SK-N-SH (cell line): ENCODE results near the gene TBXAS1. TPM values are rescaled to one million over a fixed set of nuclear protein-coding genes. Genes with fewer than 3 reads are reported as not detected.

Source experiments
- CTCF ChIA-PET: fragments of 300-600, 350-600 bp; formaldehyde crosslinking; extraction: SDS; loops from one replicate; lab custom pipeline; 2021; lab: Yijun Ruan, JAX
- POLR2A ChIA-PET: fragments of 350-600 bp; sonication (Branson Sonifier 250); formaldehyde crosslinking; extraction: SDS; loops from one replicate; lab custom pipeline; 2020; ENCODE audit warnings: antibody characterized with exemption, inconsistent platforms; lab: Yijun Ruan, JAX
- DNase-seq: peaks from one replicate; pipeline ENCODE4 v3.0.0; 2012
- H2AFZ ChIP-seq: fragments of 200-600 bp; sonication (generic); 2 replicates; pipeline ENCODE4 v1.8.1; 2016; ENCODE audit warnings: antibody characterized with exemption, mild to moderate bottlenecking, low read depth
- H3F3A ChIP-seq: fragments of 200-600 bp; sonication (generic); replicated peaks from 2 replicates; pipeline ENCODE3; 2016; ENCODE audit warnings: antibody characterized with exemption, mild to moderate bottlenecking; ENCODE audit not compliant: insufficient read depth
- H3K27ac ChIP-seq, 2 experiments: fragments of 200-500 bp in 1 of 2; fragments of 200-600 bp in 1 of 2; sonication (Bioruptor generic) in 1 of 2; sonication (generic), shearing (Covaris generic) in 1 of 2; 2 replicates each; pipeline versions ENCODE4 v1.5.1 to v1.6.1; 2014 to 2016; ENCODE audit warnings: low read depth in 2 of 2, inconsistent platforms in 1 of 2, low read length in 1 of 2, mild to moderate bottlenecking in 1 of 2, mixed read lengths in 1 of 2
- H3K27me3 ChIP-seq: fragments of 200-600 bp; sonication (generic), shearing (Covaris generic); 2 replicates; pipeline ENCODE4 v1.6.1; 2016; ENCODE audit warnings: mixed run types; ENCODE audit not compliant: insufficient read depth
- H3K36me3 ChIP-seq, 2 experiments: fragments of 200-500 bp in 1 of 2; fragments of 200-600 bp in 1 of 2; sonication (Bioruptor generic) in 1 of 2; sonication (generic) in 1 of 2; replicated peaks in 1 of 2; 2 replicates each; pipeline versions ENCODE3 to v1.5.1; 2014 to 2016; ENCODE audit warnings: low read length in 1 of 2, mild to moderate bottlenecking in 1 of 2; ENCODE audit not compliant: insufficient read depth in 2 of 2, control insufficient read depth in 1 of 2
- H3K4me1 ChIP-seq, 2 experiments: fragments of 200-500 bp in 1 of 2; fragments of 200-600 bp in 1 of 2; sonication (Bioruptor generic) in 1 of 2; sonication (generic), shearing (Covaris generic) in 1 of 2; 2 replicates each; pipeline versions ENCODE4 v1.5.1 to v1.6.1; 2014 to 2016; ENCODE audit warnings: low read depth in 1 of 2, low read length in 1 of 2, mixed run types in 1 of 2; ENCODE audit not compliant: insufficient read depth in 2 of 2, control insufficient read depth in 1 of 2
- H3K4me2 ChIP-seq: fragments of 200-600 bp; sonication (generic), shearing (Covaris generic); 2 replicates; pipeline ENCODE4 v1.6.1; 2017; ENCODE audit warnings: mixed run types
- H3K4me3 ChIP-seq, 2 experiments: fragments of 200-500 bp in 1 of 2; fragments of 200-600 bp in 1 of 2; sonication (Bioruptor generic) in 1 of 2; sonication (generic), shearing (Covaris generic) in 1 of 2; 2 replicates each; pipeline versions ENCODE4 v1.5.1 to v1.8.1; 2014 to 2016; ENCODE audit warnings: low read depth in 2 of 2, inconsistent platforms in 1 of 2, low read length in 1 of 2, mild to moderate bottlenecking in 1 of 2, mixed read lengths in 1 of 2, moderate library complexity in 1 of 2
- H3K79me2 ChIP-seq: fragments of 200-600 bp; sonication (generic); 2 replicates; pipeline ENCODE4 v1.8.1; 2017; ENCODE audit warnings: mild to moderate bottlenecking; ENCODE audit not compliant: insufficient read depth
- H3K9ac ChIP-seq: fragments of 200-600 bp; sonication (generic); 2 replicates; pipeline ENCODE4 v1.6.1; 2017; ENCODE audit warnings: mixed run types
- H3K9me2 ChIP-seq: fragments of 200-600 bp; sonication (generic); 2 replicates; pipeline ENCODE4 v1.6.1; 2017; ENCODE audit warnings: mixed run types
- H3K9me3 ChIP-seq: fragments of 200-600 bp; sonication (generic); 2 replicates; pipeline ENCODE4 v1.6.1; 2017; ENCODE audit warnings: mixed run types, mild to moderate bottlenecking, moderate library complexity
- H4K20me1 ChIP-seq: fragments of 200-600 bp; sonication (generic); 2 replicates; pipeline ENCODE4 v1.6.1; 2017; ENCODE audit warnings: mild to moderate bottlenecking, mixed run types; ENCODE audit not compliant: insufficient read depth
- CHD2 ChIP-seq: fragments of 150-350 bp; IDR thresholded peaks from 2 replicates; pipeline ENCODE4 v1.6.1; 2018; ENCODE audit warnings: low read length; ENCODE audit not compliant: partially characterized antibody
- ELF1 ChIP-seq: IDR thresholded peaks from 2 replicates; pipeline ENCODE4 v1.4.0; 2012
- EP300 ChIP-seq, 2 experiments: IDR thresholded peaks; 2 replicates each; pipeline versions ENCODE4 v1.4.0 to v1.6.1; 2012; ENCODE audit warnings: borderline replicate concordance in 1 of 2, low read depth in 1 of 2, low read length in 1 of 2
- EZH2phosphoT487 ChIP-seq: fragments of 200-600 bp; sonication (generic); IDR thresholded peaks from 2 replicates; pipeline ENCODE4 v1.6.1; 2017; ENCODE audit warnings: low read depth, mixed run types, mild to moderate bottlenecking, antibody characterized with exemption, moderate library complexity, borderline replicate concordance
- FOSL2 ChIP-seq: IDR thresholded peaks from 2 replicates; pipeline ENCODE4 v1.4.0; 2012; ENCODE audit warnings: low read depth, mild to moderate bottlenecking, moderate library complexity, borderline replicate concordance
- FOXM1 ChIP-seq: IDR thresholded peaks from 2 replicates; pipeline ENCODE4 v1.4.0; 2012; ENCODE audit warnings: low read depth, mild to moderate bottlenecking
- GABPA ChIP-seq: IDR thresholded peaks from 2 replicates; pipeline ENCODE4 v1.4.0; 2012; ENCODE audit warnings: low read depth, mild to moderate bottlenecking
- GATA2 ChIP-seq: sonication (generic); formaldehyde crosslinking; IDR thresholded peaks from 2 replicates; pipeline ENCODE4 v1.5.0; 2020; ENCODE audit warnings: mild to moderate bottlenecking, missing genetic modification reagents
- JUND ChIP-seq: IDR thresholded peaks from 2 replicates; pipeline ENCODE4 v1.4.0; 2012
- MAX ChIP-seq: IDR thresholded peaks from 2 replicates; pipeline ENCODE4 v1.4.0; 2012; ENCODE audit warnings: low read depth
- MXI1 ChIP-seq: IDR thresholded peaks from 2 replicates; pipeline ENCODE4 v1.6.1; 2012; ENCODE audit warnings: mild to moderate bottlenecking, low read depth, low read length, improper control_type of control experiment
- NFIC ChIP-seq: IDR thresholded peaks from 2 replicates; pipeline ENCODE4 v1.4.0; 2012; ENCODE audit warnings: borderline replicate concordance
- PBX3 ChIP-seq: IDR thresholded peaks from 2 replicates; pipeline ENCODE4; 2012
- RCOR1 ChIP-seq: fragments of 150-350 bp; IDR thresholded peaks from 2 replicates; pipeline ENCODE4 v1.6.1; 2017; ENCODE audit warnings: antibody characterized with exemption, low read length
- RXRA ChIP-seq: IDR thresholded peaks from 2 replicates; pipeline ENCODE4 v1.4.0; 2012; ENCODE audit warnings: low read depth, mild to moderate bottlenecking, borderline replicate concordance
- SIN3A ChIP-seq: IDR thresholded peaks from 2 replicates; pipeline ENCODE4 v1.6.1; 2012; ENCODE audit warnings: low read depth, mild to moderate bottlenecking, low read length, moderate library complexity, borderline replicate concordance
- SMC3 ChIP-seq: IDR thresholded peaks from 2 replicates; pipeline ENCODE4 v1.6.1; 2012; ENCODE audit warnings: low read depth, low read length, improper control_type of control experiment
- TAF1 ChIP-seq: IDR thresholded peaks from 2 replicates; pipeline ENCODE4 v1.6.1; 2012; ENCODE audit warnings: low read depth, mild to moderate bottlenecking, low read length, moderate library complexity, borderline replicate concordance
- TCF12 ChIP-seq: IDR thresholded peaks from 2 replicates; pipeline ENCODE4 v1.4.0; 2012
- TEAD4 ChIP-seq: IDR thresholded peaks from 2 replicates; pipeline ENCODE4 v1.4.0; 2012; ENCODE audit warnings: mild to moderate bottlenecking, borderline replicate concordance; ENCODE audit not compliant: insufficient read depth
- YY1 ChIP-seq: IDR thresholded peaks from 2 replicates; pipeline ENCODE4 v1.4.0; 2012; ENCODE audit warnings: low read depth, mild to moderate bottlenecking
- WGBS: methylation state at CpG from one replicate; pipeline ENCODE4 v1.1.6; 2017; ENCODE audit warnings: low lambda C conversion rate; 5-methylcytosine and 5-hydroxymethylcytosine counted together
- polyA plus RNA-seq, 3 experiments: library from polyadenylated mRNA; depleted of rRNA; stranded (reverse); fragments of >200 nt; gene quantifications; 2 replicates each; pipeline ENCODE4 v1.2.3, GENCODE V29; 2012
- TF ChIP-seq, protein P1 (sequence below): IDR thresholded peaks from 2 replicates; pipeline ENCODE4 v1.6.1; 2012; ENCODE audit warnings: mild to moderate bottlenecking, low read depth, low read length, moderate library complexity
- TF ChIP-seq, protein P2 (sequence below): fragments of 150-350 bp; IDR thresholded peaks from 2 replicates; pipeline ENCODE4 v1.6.1; 2017; ENCODE audit warnings: antibody characterized with exemption, low read length, low read depth, borderline replicate concordance
- TF ChIP-seq, protein P3 (sequence below): IDR thresholded peaks from 2 replicates; pipeline ENCODE4 v1.4.0; 2012; ENCODE audit warnings: low read depth, borderline replicate concordance

The TBXAS1 gene
- polyA plus RNA-seq, 1 of the 3 experiments (the other 2 are of a cell fraction): 4.4 TPM

GRCh38 chr7:140059273-140060242, 230.5 kb downstream of the TBXAS1 start:
- POLR2A ChIA-PET: no interaction called here
- Histone ChIP-seq H3K4me2 (peak overlapping the region; percentile 58), H3K9me2 (no peaks in the 10 kb centered on the region), H3K4me1 (peaks cover 18 to 34% of the 10 kb centered on the region in 2 experiments), H3K36me3 (no peaks in the 10 kb centered on the region), H3K4me3 (no peak overlapping the region), H3K27me3 (no peaks in the 10 kb centered on the region), H2AFZ (no peak overlapping the region), H3F3A (peaks cover 20% of the 10 kb centered on the region), H4K20me1 (no peaks in the 10 kb centered on the region), H3K9ac (no peak overlapping the region), H3K79me2 (0 out of 2 replicates have a peak, but pooled peaks cover 5% of the 10 kb centered on the region), H3K27ac (peak overlapping the region; percentile 56 to 66), H3K9me3 (no peaks in the 10 kb centered on the region)
- CTCF ChIA-PET: interaction anchor here (0.7 to 1.4 kb wide), 4 partner anchors 20 to 57 kb away, joined by 3 to 4 read pairs (median 4); no protein-coding TSS in a partner anchor
- DNase-seq: peak; percentile 81
- 55% methylated on average over 12 of the region's 12 CpGs for WGBS
- TF ChIP-seq MXI1: peak; percentile 23; the same call in 1 of the 2 replicates
- TF ChIP-seq, protein P1, sequence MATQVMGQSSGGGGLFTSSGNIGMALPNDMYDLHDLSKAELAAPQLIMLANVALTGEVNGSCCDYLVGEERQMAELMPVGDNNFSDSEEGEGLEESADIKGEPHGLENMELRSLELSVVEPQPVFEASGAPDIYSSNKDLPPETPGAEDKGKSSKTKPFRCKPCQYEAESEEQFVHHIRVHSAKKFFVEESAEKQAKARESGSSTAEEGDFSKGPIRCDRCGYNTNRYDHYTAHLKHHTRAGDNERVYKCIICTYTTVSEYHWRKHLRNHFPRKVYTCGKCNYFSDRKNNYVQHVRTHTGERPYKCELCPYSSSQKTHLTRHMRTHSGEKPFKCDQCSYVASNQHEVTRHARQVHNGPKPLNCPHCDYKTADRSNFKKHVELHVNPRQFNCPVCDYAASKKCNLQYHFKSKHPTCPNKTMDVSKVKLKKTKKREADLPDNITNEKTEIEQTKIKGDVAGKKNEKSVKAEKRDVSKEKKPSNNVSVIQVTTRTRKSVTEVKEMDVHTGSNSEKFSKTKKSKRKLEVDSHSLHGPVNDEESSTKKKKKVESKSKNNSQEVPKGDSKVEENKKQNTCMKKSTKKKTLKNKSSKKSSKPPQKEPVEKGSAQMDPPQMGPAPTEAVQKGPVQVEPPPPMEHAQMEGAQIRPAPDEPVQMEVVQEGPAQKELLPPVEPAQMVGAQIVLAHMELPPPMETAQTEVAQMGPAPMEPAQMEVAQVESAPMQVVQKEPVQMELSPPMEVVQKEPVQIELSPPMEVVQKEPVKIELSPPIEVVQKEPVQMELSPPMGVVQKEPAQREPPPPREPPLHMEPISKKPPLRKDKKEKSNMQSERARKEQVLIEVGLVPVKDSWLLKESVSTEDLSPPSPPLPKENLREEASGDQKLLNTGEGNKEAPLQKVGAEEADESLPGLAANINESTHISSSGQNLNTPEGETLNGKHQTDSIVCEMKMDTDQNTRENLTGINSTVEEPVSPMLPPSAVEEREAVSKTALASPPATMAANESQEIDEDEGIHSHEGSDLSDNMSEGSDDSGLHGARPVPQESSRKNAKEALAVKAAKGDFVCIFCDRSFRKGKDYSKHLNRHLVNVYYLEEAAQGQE: no peak
- TF ChIP-seq FOXM1: no peak
- peak; percentile 64; the same call in 1 of the 2 replicates for TF ChIP-seq PBX3
- peak; percentile 70 for TF ChIP-seq GATA2 (CRISPR knock-in tag)
- TF ChIP-seq EZH2phosphoT487: no peak
- TF ChIP-seq, protein P2, sequence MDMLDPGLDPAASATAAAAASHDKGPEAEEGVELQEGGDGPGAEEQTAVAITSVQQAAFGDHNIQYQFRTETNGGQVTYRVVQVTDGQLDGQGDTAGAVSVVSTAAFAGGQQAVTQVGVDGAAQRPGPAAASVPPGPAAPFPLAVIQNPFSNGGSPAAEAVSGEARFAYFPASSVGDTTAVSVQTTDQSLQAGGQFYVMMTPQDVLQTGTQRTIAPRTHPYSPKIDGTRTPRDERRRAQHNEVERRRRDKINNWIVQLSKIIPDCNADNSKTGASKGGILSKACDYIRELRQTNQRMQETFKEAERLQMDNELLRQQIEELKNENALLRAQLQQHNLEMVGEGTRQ: no peak
- peak; percentile 51 for TF ChIP-seq CHD2
- peak; percentile 57; the same call in 1 of the 2 replicates for TF ChIP-seq MAX
- TF ChIP-seq ELF1: no peak
- TF ChIP-seq RCOR1: peak; percentile 88
- TF ChIP-seq, protein P3, sequence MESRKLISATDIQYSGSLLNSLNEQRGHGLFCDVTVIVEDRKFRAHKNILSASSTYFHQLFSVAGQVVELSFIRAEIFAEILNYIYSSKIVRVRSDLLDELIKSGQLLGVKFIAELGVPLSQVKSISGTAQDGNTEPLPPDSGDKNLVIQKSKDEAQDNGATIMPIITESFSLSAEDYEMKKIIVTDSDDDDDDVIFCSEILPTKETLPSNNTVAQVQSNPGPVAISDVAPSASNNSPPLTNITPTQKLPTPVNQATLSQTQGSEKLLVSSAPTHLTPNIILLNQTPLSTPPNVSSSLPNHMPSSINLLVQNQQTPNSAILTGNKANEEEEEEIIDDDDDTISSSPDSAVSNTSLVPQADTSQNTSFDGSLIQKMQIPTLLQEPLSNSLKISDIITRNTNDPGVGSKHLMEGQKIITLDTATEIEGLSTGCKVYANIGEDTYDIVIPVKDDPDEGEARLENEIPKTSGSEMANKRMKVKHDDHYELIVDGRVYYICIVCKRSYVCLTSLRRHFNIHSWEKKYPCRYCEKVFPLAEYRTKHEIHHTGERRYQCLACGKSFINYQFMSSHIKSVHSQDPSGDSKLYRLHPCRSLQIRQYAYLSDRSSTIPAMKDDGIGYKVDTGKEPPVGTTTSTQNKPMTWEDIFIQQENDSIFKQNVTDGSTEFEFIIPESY: no peak
- 0 out of 2 replicates have a peak, but pooled peaks have one; percentile 34 for TF ChIP-seq SIN3A
- peak; percentile 82 for TF ChIP-seq JUND
- TF ChIP-seq YY1: no peak
- no peak for TF ChIP-seq GABPA
- TF ChIP-seq FOSL2: peak; percentile 86
- peak; percentile 97 for TF ChIP-seq NFIC
- TF ChIP-seq RXRA: no peak
- TF ChIP-seq SMC3: no peak
- TF ChIP-seq TCF12: peak; percentile 67
- peak; percentile 45 to 54; a peak in 2 of 4 replicates for TF ChIP-seq EP300 (IDR thresholded peaks at IDR 0.05; ENCODE audit: borderline replicate concordance in 1 of 2, low read depth in 1 of 2, low read length in 1 of 2)
- TF ChIP-seq TAF1: no peak
- peak; percentile 10; the same call in 1 of the 2 replicates for TF ChIP-seq TEAD4
